NT2/D1 (cell line): ENCODE measurements around the gene DPF1.

Source experiments
- SUZ12 ChIP-seq: IDR thresholded peaks from 2 replicates; pipeline ENCODE4 v1.6.1; 2011; ENCODE audit not compliant: insufficient read length, insufficient read depth; ENCODE audit errors: extremely low read depth
- YY1 ChIP-seq: IDR thresholded peaks from 2 replicates; pipeline ENCODE4 v1.6.1; 2011; ENCODE audit not compliant: insufficient read length, insufficient read depth
- ZNF274 ChIP-seq: IDR thresholded peaks from 2 replicates; pipeline ENCODE4 v1.6.1; 2011; ENCODE audit warnings: mild to moderate bottlenecking, low read depth, low read length

- TF ChIP-seq SUZ12 (no peak), ZNF274 (no peak), YY1 (no peak)
These were observed 50.6 kb downstream of the DPF1 start for GRCh38 chr19:38173291-38174041.
